ENCODE measurements around the gene PHEX. TPM values are rescaled to one million over a fixed set of nuclear protein-coding genes. Genes with fewer than 3 reads are reported as not detected.
"Not testable (repeated sequence)": the region's sequence is repeated elsewhere in the genome, so short reads cannot be mapped to it uniquely, and the experiment has no call there.

PHEX gene
- total RNA-seq, 1 experiment from 2014 or later = 0.30 TPM

GRCh38 chrX:22273714-22274317 lies 241.7 kb downstream of the PHEX start:
- in situ Hi-C loops (cut with HindIII; ENCODE audit: low pct_unique_long_range_greater_than_20kb, low sequenced_read_pairs) = no loop called here

GRCh38 chrX:22276781-22277180 lies 244.7 kb downstream of the PHEX start:
- DNase-seq (ENCODE audit: low read depth) = no peak
- in situ Hi-C loops (cut with HindIII; ENCODE audit: low pct_unique_long_range_greater_than_20kb, low sequenced_read_pairs) = no loop called here

More at GRCh38 chrX:22273714-22274317, 241.7 kb downstream of the PHEX start:
- no peak for DNase-seq (ENCODE audit: low read depth)

GRCh38 chrX:22278375-22278774 lies 246.2 kb downstream of the PHEX start:
- DNase-seq (ENCODE audit: low read depth) = no peak
- in situ Hi-C loops (cut with HindIII; ENCODE audit: low pct_unique_long_range_greater_than_20kb, low sequenced_read_pairs) = no loop called here

GRCh38 chrX:22289209-22289608 lies 257.1 kb downstream of the PHEX start:
- in situ Hi-C loops (cut with HindIII; ENCODE audit: low pct_unique_long_range_greater_than_20kb, low sequenced_read_pairs); DNase-seq (ENCODE audit: low read depth): not testable (repeated sequence)

- in situ Hi-C loops (cut with HindIII; ENCODE audit: low pct_unique_long_range_greater_than_20kb, low sequenced_read_pairs) = no loop called here
- DNase-seq (ENCODE audit: low read depth) = no peak
Measured at GRCh38 chrX:22296871-22297270, 264.7 kb downstream of the PHEX start.

GRCh38 chrX:22300130-22300529 lies 268.0 kb downstream of the PHEX start:
- no peak for DNase-seq (ENCODE audit: low read depth)
- in situ Hi-C loops (cut with HindIII; ENCODE audit: low pct_unique_long_range_greater_than_20kb, low sequenced_read_pairs) = no loop called here

Other genes with a start within 250 kb of the PHEX start
- gene MBTPS2, start 192.7 kb upstream of the PHEX start, total RNA-seq (2014; rRNA removed; shearing (Covaris generic); ENCODE audit: low replicate concordance) = 6.2 and 6.7 TPM in 2 replicates
- gene YY2, start 176.3 kb upstream of the PHEX start, total RNA-seq (2014; rRNA removed; shearing (Covaris generic); ENCODE audit: low replicate concordance) = 0.20 TPM in 1 of 2 replicates, not detected in the other
- gene SMS, start 91.6 kb upstream of the PHEX start, total RNA-seq (2014; rRNA removed; shearing (Covaris generic); ENCODE audit: low replicate concordance) = 486 and 552 TPM in 2 replicates
- not detected in 2 replicates for gene CBLL2, start 240.6 kb downstream of the PHEX start, total RNA-seq (2014; rRNA removed; shearing (Covaris generic); ENCODE audit: low replicate concordance)

Measured in Caki2 (cell line).